Measurements from ENCODE around the gene TBC1D5.

TBC1D5 gene

GRCh38 chr3:17258823-17259436 lies 483.5 kb downstream of the TBC1D5 start:
- peak; percentile 88 for TF ChIP-seq CTCF (conservative IDR thresholded peaks at IDR 0.05)

GRCh38 chr3:17257269-17257668 lies 485.2 kb downstream of the TBC1D5 start:
- peak overlapping the region; percentile 80 for H3K27ac ChIP-seq
- TF ChIP-seq CTCF (conservative IDR thresholded peaks at IDR 0.05) = no peak

More at GRCh38 chr3:17258823-17259436, 483.5 kb downstream of the TBC1D5 start:
- peak overlapping the region; percentile 80 for H3K27ac ChIP-seq

- H3K27ac ChIP-seq = no peak overlapping the region
- TF ChIP-seq CTCF (conservative IDR thresholded peaks at IDR 0.05) = no peak
Measured at GRCh38 chr3:17243621-17244020, 498.8 kb downstream of the TBC1D5 start.

- no peak for TF ChIP-seq CTCF (conservative IDR thresholded peaks at IDR 0.05)
- H3K27ac ChIP-seq = no peak overlapping the region
Measured at GRCh38 chr3:17239417-17239816, 503.0 kb downstream of the TBC1D5 start.

- TF ChIP-seq CTCF (conservative IDR thresholded peaks at IDR 0.05) = no peak
- H3K27ac ChIP-seq = no peak overlapping the region
Measured at GRCh38 chr3:17238023-17238422, 504.4 kb downstream of the TBC1D5 start.

GRCh38 chr3:17235310-17235709 lies 507.1 kb downstream of the TBC1D5 start:
- H3K27ac ChIP-seq = peak overlapping the region; percentile 55
- TF ChIP-seq CTCF (conservative IDR thresholded peaks at IDR 0.05) = no peak

GRCh38 chr3:17234382-17234781 lies 508.0 kb downstream of the TBC1D5 start:
- TF ChIP-seq CTCF (conservative IDR thresholded peaks at IDR 0.05) = no peak
- H3K27ac ChIP-seq = peak overlapping the region; percentile 55
